ENCODE results near the gene PRMT9.

Gene PRMT9

DNA sequence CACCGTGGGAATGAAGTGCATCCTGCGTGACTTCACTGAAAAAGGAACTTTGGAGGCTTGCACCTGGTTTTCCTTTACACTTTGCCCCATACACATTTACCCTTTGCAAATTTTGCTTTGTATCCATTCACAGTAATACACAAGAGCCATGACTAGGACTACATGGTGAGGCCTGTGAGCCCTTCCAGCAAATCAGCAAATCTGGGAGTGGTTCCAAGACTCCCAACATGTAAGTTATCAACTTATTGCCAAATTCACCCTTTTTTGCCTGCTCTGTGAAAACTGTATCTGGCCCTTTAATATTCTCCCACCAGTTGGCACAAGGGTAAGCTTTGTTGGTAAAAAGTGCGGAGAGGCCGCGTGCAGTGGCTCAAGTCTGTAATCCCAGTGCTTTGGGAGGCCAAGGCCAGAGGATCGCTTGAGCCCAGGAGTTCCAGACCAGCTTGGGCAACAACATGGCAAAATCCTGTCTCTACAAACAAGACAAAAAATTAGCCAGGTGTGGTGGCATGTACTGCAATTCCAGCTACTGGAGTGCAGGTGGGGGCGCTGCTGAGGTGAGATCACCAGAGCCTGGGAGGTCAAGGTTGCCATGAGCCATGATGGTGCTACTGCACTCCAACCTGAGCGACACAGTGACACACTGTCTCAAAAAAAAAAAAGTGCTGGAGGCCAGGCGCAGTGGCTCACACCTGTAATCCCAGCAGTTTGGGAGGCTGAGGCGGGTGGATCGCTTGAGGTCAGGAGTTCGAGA, 5.0 kb downstream of the PRMT9 start:
- DNase-seq: peak in 1 of 2 experiments; percentile 3

DNA sequence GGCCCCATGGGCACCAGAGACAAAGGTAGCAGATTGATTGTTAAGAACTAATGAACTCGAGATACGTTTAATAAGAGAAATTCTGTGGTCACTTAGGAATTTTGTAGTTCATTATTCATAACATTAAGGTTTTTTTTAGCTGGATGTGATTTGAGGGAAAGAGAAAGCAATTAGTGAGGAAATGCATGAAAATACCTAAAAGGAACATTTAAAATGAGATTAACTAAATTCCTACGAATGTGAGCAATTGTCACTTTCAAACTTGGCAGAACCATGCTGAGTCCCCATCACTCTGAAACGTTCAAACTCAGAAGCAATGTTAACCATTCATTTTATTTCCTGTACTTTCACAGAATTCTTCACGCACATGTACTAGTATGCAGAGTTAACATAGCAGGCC, 5.9 kb downstream of the PRMT9 start:
- DNase-seq: no peak

GRCh38 chr4:147674496-147674895, 9.5 kb downstream of the PRMT9 start:
- no peak for DNase-seq

DNA sequence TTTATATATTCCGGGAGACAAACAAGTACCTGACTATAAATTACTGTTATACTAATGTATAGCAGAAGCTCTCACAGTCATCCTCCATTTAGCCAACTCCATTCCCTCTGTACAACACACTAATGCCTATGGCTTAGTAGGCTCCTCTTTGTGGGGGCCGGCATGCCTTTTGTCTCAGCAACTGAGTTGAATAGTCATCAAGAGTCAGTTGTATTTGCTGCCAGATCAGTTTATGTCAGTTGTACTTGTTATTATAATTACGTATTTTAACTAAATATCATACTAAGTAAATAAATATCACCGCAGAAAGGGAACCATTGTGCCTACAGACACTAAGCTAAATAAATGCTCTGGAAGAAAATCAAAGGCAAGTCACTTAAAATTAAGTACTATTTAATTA, 9.9 kb downstream of the PRMT9 start:
- DNase-seq: no peak

DNA sequence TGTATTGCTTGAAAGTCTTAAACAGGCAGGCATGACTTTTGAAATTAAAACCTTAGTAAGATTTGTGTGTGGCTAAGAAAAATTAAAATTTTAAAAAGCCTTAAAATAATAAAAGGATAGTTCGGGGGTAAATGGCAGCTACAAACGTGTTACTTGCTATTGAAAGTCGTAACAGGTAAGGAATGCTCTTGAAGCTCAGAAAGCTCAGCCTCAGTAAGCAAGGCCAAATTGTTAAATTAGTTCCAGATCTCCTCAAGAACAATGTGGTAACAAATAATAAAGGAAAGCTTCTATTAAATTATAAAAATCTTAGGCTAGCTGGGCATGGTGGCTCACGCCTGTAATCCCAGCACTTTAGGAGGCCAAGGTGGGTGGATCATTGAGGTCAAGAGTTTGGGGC, 25.5 kb downstream of the PRMT9 start:
- no peak for DNase-seq

DNA sequence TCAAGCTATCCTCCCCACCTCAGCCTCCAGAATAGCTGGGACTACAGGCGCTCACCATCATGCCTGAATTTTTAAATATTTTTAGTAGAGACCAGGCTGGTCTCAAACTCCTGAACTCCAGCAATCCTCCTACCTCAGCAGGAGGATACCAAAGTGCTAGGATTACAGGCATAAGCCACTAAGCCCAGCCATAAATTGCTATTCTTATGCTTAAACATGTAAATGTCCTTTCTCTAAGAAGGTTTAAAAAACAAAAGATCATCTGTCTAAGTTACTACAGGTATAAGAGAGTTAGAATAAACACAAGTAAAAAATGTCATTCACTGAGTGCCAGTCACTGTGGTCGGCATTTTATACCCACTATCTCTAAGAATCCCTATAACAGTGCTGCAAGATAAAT, 28.3 kb downstream of the PRMT9 start:
- no peak for DNase-seq

DNA sequence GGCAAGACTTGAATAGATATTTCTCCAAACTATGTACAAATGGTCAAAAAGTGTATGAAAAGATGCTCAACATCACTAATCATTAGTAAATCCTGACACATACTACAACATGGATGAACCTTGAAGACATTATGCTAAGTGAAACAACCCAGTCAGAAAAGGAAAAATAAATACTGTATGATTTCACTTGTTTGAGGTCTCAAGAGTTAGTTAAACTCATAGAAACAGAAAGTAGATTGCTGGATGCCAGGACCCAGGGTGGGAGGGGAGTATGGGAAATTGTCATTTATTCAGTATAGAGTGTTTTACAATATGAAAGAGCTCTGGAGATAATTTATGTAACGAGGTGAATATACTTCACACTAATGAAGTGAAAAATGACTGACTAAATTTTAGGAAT, 32.4 kb downstream of the PRMT9 start:
- no peak for DNase-seq

DNA sequence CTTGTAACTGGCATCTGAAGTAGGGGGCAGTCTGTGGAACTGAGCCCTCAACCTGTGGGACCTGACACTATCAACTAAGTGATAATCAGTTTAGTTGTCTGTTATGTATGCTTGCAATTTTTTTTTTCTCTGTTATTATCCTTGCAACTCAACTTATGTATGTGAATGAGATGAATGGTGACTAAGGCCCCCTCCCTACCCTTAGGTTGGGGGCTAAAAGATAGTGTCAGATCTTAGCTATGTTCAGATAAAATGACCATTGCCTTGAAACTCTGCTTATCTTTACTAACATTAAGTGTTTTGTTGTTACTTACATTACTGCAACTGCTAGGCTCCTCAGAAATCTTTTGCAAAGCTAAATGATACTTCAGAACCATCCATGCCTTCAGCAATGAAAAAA, 35.3 kb downstream of the PRMT9 start:
- no peak for DNase-seq

DNA sequence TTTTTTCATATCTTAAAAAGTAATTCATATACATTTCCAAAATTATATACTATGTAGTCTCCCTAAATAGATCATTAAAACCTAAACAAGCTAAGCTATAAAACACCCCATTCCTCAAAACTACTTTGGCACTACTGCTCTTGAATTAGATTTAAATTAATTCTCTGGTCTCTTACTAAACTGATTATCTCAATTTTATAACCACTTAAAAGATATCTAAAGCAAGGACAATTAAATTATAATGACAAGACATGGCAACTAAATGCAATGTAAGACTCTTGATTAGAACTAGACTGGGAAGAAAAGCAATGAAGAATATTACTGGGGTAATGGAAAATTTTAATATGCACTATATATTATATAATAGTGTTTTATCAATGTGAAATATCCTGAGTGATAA, 38.9 kb downstream of the PRMT9 start:
- no peak for DNase-seq

- no peak for DNase-seq
Measured at GRCh38 chr4:147644471-147644870, 39.5 kb downstream of the PRMT9 start.

DNA sequence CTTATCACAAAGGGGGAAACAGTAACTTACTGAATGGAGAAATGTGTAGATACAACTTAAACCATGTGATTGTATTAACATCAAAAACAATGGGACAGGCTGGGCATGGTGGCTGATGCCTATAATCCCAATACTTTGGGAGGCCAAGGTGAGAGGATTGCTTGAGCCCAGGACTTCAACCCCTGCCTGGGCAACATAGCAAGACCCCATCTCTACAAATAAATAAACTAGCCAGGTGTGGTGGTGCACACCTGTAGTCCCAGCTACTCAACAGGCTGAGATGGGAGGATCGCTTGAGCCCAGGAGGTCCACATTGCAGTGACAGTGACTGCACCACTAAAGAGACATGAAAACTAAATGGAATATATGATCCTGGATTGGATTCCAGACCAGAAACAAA, 40.3 kb downstream of the PRMT9 start:
- DNase-seq: no peak

DNA sequence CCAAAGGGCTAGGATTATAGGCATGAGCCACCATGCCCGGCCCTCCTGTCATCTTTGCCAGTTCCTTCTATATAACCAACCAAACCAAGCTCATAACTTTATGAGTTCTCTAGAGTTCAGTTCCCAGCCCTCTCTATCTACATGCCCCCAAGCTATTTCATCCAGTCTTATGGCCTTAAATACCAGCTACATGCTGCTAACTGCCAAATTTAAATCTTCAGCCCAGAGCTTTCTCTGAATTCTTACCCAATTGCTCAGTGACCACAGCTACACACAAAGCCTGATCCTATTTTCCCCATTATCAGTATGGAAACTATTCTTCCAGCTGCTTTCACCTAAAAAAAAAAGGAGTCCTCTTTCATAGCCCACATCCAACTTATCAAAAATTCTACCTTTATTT, 43.6 kb downstream of the PRMT9 start:
- DNase-seq: no peak

GRCh38 chr4:147639388-147639787, 44.6 kb downstream of the PRMT9 start:
- DNase-seq: no peak

GRCh38 chr4:147638942-147639341, 45.0 kb downstream of the PRMT9 start:
- no peak for DNase-seq

DNA sequence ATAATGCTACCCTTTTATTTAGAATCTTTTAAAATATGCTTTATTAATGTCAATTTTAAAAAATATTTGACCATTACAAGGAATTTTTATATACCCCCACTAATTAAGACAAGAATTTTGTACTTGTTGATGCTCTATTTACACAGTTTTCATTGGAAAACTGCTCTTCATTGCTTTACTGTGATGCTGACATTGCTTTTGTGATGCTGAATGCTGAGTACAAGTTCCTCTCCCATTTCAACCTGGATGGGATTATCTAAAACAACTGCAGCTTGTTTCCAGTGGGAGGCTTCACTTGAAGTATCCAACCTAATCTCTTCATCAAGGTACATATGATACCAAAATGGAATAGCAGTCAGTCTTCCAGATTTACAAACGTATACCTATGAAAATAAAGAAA, 45.6 kb downstream of the PRMT9 start:
- DNase-seq: no peak

GRCh38 chr4:147635348-147635747, 48.6 kb downstream of the PRMT9 start:
- DNase-seq: no peak

GRCh38 chr4:147633643-147634042, 50.3 kb downstream of the PRMT9 start:
- no peak for DNase-seq

DNA sequence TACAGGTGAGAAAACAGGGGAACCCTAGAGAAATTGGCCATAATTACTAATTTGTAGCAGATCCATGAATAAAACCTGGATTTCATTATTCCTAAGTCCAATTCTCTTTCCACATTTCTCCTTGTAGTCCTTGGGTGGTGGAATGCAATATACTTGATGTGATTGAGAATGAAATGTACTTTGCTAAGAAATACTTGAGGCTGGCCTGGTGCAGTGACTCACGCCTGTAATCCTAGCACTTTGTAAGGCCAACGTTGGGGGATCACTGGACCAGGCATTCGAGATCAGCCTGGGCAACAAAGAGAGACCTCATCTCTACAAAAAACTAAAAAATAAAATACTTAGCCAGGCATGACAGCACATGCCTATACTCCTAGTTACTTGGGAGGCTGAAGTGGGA, 50.9 kb downstream of the PRMT9 start:
- no peak for DNase-seq

DNA sequence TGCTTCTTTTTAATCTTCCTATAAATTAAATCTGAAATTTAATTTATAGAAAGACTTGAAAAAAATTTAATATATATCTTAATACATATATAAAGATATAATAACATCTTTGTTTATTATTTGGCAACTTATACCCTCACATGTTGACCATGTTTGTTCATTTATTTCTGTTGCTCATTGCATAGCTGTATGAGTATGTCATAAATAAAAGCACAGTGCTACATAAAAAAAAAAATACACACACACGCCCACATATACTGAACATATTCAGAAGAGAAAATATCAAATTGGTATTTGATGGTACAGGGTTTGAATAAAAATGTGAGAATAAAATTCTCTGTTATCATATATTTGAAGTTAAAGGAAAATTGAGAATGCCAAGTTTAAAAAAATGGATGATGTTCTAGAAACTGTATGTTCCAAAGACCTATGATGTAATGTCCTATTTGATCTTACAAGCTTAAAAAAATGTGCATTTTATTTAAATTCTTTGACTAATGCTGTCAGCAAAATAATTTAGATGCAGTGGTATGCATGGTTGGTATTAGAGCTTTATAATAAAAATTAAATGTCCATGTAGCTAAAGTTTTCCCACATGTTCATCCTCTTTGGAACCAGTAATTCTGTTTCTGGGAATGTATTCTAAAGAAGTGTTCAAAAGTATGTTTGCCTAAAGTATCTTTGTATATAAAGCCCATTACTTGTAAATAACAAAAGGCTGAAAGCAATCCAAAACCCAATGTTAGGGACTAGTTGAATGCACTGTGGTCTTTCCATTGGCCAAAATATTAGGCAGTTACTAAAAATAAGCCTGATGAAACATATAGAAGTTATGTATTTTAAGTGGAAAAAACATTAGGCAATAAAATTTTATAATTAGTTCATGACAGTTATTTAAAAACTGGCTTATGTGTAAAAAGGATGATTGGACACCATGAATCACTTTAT, 53.9 kb downstream of the PRMT9 start:
- DNase-seq: no peak

GRCh38 chr4:147628415-147628814, 55.5 kb downstream of the PRMT9 start:
- DNase-seq: no peak

DNA sequence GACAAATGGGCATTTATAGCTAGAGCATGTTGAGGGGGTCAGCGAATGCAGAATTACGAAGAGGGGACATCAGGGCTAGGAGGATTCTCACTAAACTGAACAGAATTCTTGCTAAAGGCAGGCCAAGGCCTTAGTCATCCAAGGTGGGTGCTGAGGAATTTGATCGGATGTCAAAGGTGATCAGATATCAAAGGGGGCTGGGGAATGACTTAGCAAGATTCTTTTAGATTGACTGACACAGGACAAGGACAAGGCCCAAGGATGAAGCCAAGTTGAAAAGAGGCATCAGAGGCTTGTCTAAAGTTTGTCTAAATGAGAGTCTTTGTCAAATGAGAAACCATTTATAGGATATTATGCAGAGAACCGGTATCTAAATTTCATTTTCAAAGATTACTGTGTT, 57.1 kb downstream of the PRMT9 start:
- DNase-seq: no peak

- no peak for DNase-seq
Measured at GRCh38 chr4:147625733-147626132, 58.2 kb downstream of the PRMT9 start.

DNA sequence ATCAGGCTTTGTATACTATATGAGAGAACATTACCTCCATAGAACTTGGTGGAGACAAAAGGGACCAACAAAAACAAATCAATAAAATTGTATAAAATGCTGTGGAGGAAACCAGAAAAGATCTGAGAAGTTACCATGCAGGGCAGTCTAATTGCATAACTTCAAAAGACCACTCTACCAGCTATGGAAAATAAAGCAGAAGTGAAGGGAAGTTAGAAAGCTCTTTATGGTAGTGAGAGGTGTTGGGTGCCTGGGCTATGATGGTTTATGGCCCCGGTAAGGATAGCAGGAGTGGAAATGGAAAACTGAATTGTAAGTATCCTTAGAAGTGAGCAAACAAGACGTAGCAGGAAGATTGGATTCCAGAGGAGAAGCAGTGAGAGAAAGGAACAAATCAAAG, 63.6 kb downstream of the PRMT9 start:
- DNase-seq: no peak
